Fibroblast of lung (primary cell): ENCODE data around the gene ZNF277. TPM values are rescaled to one million over a fixed set of nuclear protein-coding genes. Genes with fewer than 3 reads are reported as not detected.

Source experiments
- DNase-seq, 2 donors: peaks; one replicate each; pipeline versions ENCODE4 v3.0.0 to v3.0.0-alpha.2; 2010; ENCODE audit warnings: low read depth in 2 of 2
- H2AFZ ChIP-seq: 2 replicates; pipeline ENCODE4 v1.5.1; 2012; ENCODE audit warnings: low read length, control low read depth, inconsistent platforms
- H3K27ac ChIP-seq: 2 replicates; pipeline ENCODE4 v1.5.1; 2011; ENCODE audit warnings: low read length, control low read depth; ENCODE audit not compliant: insufficient read depth
- H3K27me3 ChIP-seq: 2 replicates; pipeline ENCODE4 v1.5.1; 2011; ENCODE audit warnings: mild to moderate bottlenecking, low read length; ENCODE audit not compliant: control insufficient read depth, insufficient read depth
- H3K36me3 ChIP-seq: 2 replicates; pipeline ENCODE4 v1.5.1; 2011; ENCODE audit warnings: low read length; ENCODE audit not compliant: control insufficient read depth, insufficient read depth
- H3K4me1 ChIP-seq: 2 replicates; pipeline ENCODE4 v1.5.1; 2011; ENCODE audit warnings: low read length; ENCODE audit not compliant: control insufficient read depth, insufficient read depth; ENCODE audit errors: extremely low read depth
- H3K4me2 ChIP-seq: 2 replicates; pipeline ENCODE4 v1.5.1; 2011; ENCODE audit warnings: low read length, control low read depth; ENCODE audit not compliant: insufficient read depth; ENCODE audit errors: extremely low read depth
- H3K4me3 ChIP-seq, 4 experiments: fragments of 200-600 bp in 1 of 4; sonication (generic) in 1 of 4; replicated peaks in 1 of 4; 2 replicates each; pipeline ENCODE4 v1.5.1; 2011 to 2016; ENCODE audit warnings: low read length in 4 of 4, low read depth in 3 of 4, mild to moderate bottlenecking in 3 of 4, control low read depth in 2 of 4, inconsistent platforms in 1 of 4, mixed read lengths in 1 of 4; ENCODE audit not compliant: insufficient read depth in 1 of 4; ENCODE audit errors: control extremely low read depth in 1 of 4
- H3K79me2 ChIP-seq: 2 replicates; pipeline ENCODE4 v1.5.1; 2012; ENCODE audit warnings: mild to moderate bottlenecking, low read length, inconsistent platforms; ENCODE audit not compliant: control insufficient read depth, insufficient read depth
- H3K9ac ChIP-seq: 2 replicates; pipeline ENCODE4 v1.5.1; 2011; ENCODE audit warnings: mild to moderate bottlenecking, low read length, control low read depth; ENCODE audit not compliant: insufficient read depth
- H3K9me3 ChIP-seq: 2 replicates; pipeline ENCODE4 v1.5.1; 2012; ENCODE audit warnings: low read depth, low read length; ENCODE audit not compliant: control insufficient read depth, insufficient read depth
- H4K20me1 ChIP-seq: 2 replicates; pipeline ENCODE4 v1.5.1; 2011; ENCODE audit warnings: low read length; ENCODE audit not compliant: control insufficient read depth, insufficient read depth; ENCODE audit errors: extremely low read depth
- CTCF ChIP-seq, 2 donors: IDR thresholded peaks in 1 of 2; conservative IDR thresholded peaks in 1 of 2; 1 replicate in 1 of 2; 2 replicates in 1 of 2; pipeline ENCODE4 v1.5.1; 2011 to 2012; ENCODE audit warnings: low read length in 2 of 2, control low read depth in 1 of 2, inconsistent platforms in 1 of 2, low read depth in 1 of 2, mild to moderate bottlenecking in 1 of 2
- EZH2 ChIP-seq: IDR thresholded peaks from 2 replicates; pipeline ENCODE4 v1.5.1; 2012; ENCODE audit warnings: low read length, control low read depth, mild to moderate bottlenecking; ENCODE audit errors: missing control alignments
- polyA plus RNA-seq, 2 donors: library from polyadenylated mRNA; depleted of rRNA in 1 of 2; stranded (reverse) in 1 of 2; unstranded in 1 of 2; fragments of >200 nt; gene quantifications; 2 replicates each; pipeline ENCODE4 v1.2.1, GENCODE V29; 2011 to 2012; ENCODE audit warnings: missing spikeins in 1 of 2
- total RNA-seq: library from RNA; depleted of rRNA; stranded (reverse); fragments of >200 nt; gene quantifications from 2 replicates; pipeline ENCODE4 v1.2.1, GENCODE V29; 2014

ZNF277 gene
- total and polyA plus RNA-seq, 2 donors (not counting 1 experiment from before 2014, with no cell fraction given), result 23.1 to 66.6 TPM

GRCh38 chr7:112236597-112236996 lies 30.1 kb downstream of the ZNF277 start:
- Histone ChIP-seq H3K36me3 (no peaks in the 10 kb centered on the region), H3K27me3 (no peaks in the 10 kb centered on the region), H3K79me2 (no peaks in the 10 kb centered on the region), H3K4me1 (no peaks in the 10 kb centered on the region), H3K4me3 (no peak overlapping the region), H3K4me2 (no peak overlapping the region), H2AFZ (no peak overlapping the region), H4K20me1 (no peaks in the 10 kb centered on the region), H3K9ac (no peak overlapping the region), H3K27ac (no peak overlapping the region), H3K9me3 (no peaks in the 10 kb centered on the region)
- no peak for TF ChIP-seq EZH2
- no peak for TF ChIP-seq CTCF (conservative IDR thresholded peaks at IDR 0.05 in 1 of 2, IDR thresholded peaks at IDR 0.05 in 1 of 2; ENCODE audit: low read depth in 1 of 2, low read length in 2 of 2)
- no peak for DNase-seq

- no peaks in the 10 kb centered on the region for H3K27me3 ChIP-seq
- no peaks in the 10 kb centered on the region for H3K36me3 ChIP-seq
- DNase-seq, result no peak
- H3K4me1 ChIP-seq, result no peaks in the 10 kb centered on the region
- TF ChIP-seq EZH2, result no peak
- TF ChIP-seq CTCF (conservative IDR thresholded peaks at IDR 0.05 in 1 of 2, IDR thresholded peaks at IDR 0.05 in 1 of 2; ENCODE audit: low read depth in 1 of 2, low read length in 2 of 2), result no peak
- no peak overlapping the region for H2AFZ ChIP-seq
- H3K9me3 ChIP-seq, result no peaks in the 10 kb centered on the region
- H3K27ac ChIP-seq, result no peak overlapping the region
- no peak overlapping the region for H3K4me2 ChIP-seq
- H3K4me3 ChIP-seq, result no peak overlapping the region
- no peaks in the 10 kb centered on the region for H4K20me1 ChIP-seq
- H3K9ac ChIP-seq, result no peak overlapping the region
- H3K79me2 ChIP-seq, result no peaks in the 10 kb centered on the region
Measured at GRCh38 chr7:112238330-112238729, 31.8 kb downstream of the ZNF277 start.

- Histone ChIP-seq H3K9ac (no peak overlapping the region), H3K4me3 (no peak overlapping the region), H3K9me3 (no peaks in the 10 kb centered on the region), H3K27me3 (no peaks in the 10 kb centered on the region), H3K27ac (no peak overlapping the region), H3K4me2 (no peak overlapping the region), H3K36me3 (no peaks in the 10 kb centered on the region), H2AFZ (no peak overlapping the region), H3K79me2 (no peaks in the 10 kb centered on the region), H3K4me1 (no peaks in the 10 kb centered on the region), H4K20me1 (no peaks in the 10 kb centered on the region)
- DNase-seq, result peak; percentile 11 to 39
- no peak for TF ChIP-seq CTCF (conservative IDR thresholded peaks at IDR 0.05 in 1 of 2, IDR thresholded peaks at IDR 0.05 in 1 of 2; ENCODE audit: low read depth in 1 of 2, low read length in 2 of 2)
- no peak for TF ChIP-seq EZH2
Measured at GRCh38 chr7:112238852-112239610, 32.5 kb downstream of the ZNF277 start.
